K562 (cell line): Measurements from ENCODE around the gene C1RL. TPM values are rescaled to one million over a fixed set of nuclear protein-coding genes. Genes with fewer than 3 reads are reported as not detected.

Experiments
- ARID1B ChIP-seq: fragments of 450-650 bp; IDR thresholded peaks from 2 replicates; pipeline ENCODE4 v1.6.1; 2016; ENCODE audit warnings: antibody characterized with exemption, mild to moderate bottlenecking, inconsistent platforms
- CC2D1A ChIP-seq: fragments of 450-650 bp; IDR thresholded peaks from 2 replicates; pipeline ENCODE4 v1.6.1; 2017; ENCODE audit warnings: mild to moderate bottlenecking
- CHD1 ChIP-seq: fragments of 200-600 bp; sonication (generic); IDR thresholded peaks from one replicate; pipeline ENCODE4 v1.6.1; 2012; ENCODE audit warnings: mild to moderate bottlenecking, moderate library complexity, low read length, inconsistent platforms
- DMBX1 ChIP-seq: fragments of 250-450 bp; sonication (Bioruptor Pico); IDR thresholded peaks from 2 replicates; pipeline ENCODE4 v1.8.0; 2022; ENCODE audit warnings: inconsistent platforms, mild to moderate bottlenecking, moderate library complexity, borderline replicate concordance
- ETS1 ChIP-seq: conservative IDR thresholded peaks from 2 replicates; pipeline ENCODE4 v1.6.1; 2011; ENCODE audit warnings: low read depth, mild to moderate bottlenecking, low read length; ENCODE audit not compliant: control insufficient read depth
- HDAC6 ChIP-seq: IDR thresholded peaks from 2 replicates; pipeline ENCODE4 v1.6.1; 2012; ENCODE audit warnings: low read depth, mild to moderate bottlenecking, control low read depth, inconsistent platforms, low read length, moderate library complexity
- HNRNPK ChIP-seq: fragments of 200-400 bp; formaldehyde crosslinking; IDR thresholded peaks from one replicate; pipeline ENCODE4 v1.6.1; 2018; ENCODE audit warnings: mild to moderate bottlenecking, low read depth, low read length; ENCODE audit not compliant: poor library complexity, severe bottlenecking
- IFI16 ChIP-seq: fragments of 250-450 bp; sonication (Bioruptor Pico); IDR thresholded peaks from 2 replicates; pipeline ENCODE4 v2.1.2; 2022; ENCODE audit warnings: mild to moderate bottlenecking, inconsistent platforms
- KAT7 ChIP-seq: sonication (generic); formaldehyde crosslinking; IDR thresholded peaks from 2 replicates; pipeline ENCODE4 v1.8.0; 2022; ENCODE audit warnings: missing genetic modification reagents, mild to moderate bottlenecking, borderline replicate concordance
- MTA3 ChIP-seq: fragments of 450-650 bp; formaldehyde crosslinking; IDR thresholded peaks from 2 replicates; pipeline ENCODE4 v1.6.1; 2017; ENCODE audit warnings: mild to moderate bottlenecking, borderline replicate concordance
- NR2F6 ChIP-seq: fragments of 450-650 bp; formaldehyde crosslinking; IDR thresholded peaks from 2 replicates; pipeline ENCODE4 v1.4.0; 2020; ENCODE audit warnings: mild to moderate bottlenecking
- SMC3 ChIP-seq: conservative IDR thresholded peaks from 2 replicates; pipeline ENCODE4 v1.6.1; 2011; ENCODE audit warnings: low read depth, low read length, improper control_type of control experiment; ENCODE audit not compliant: insufficient read depth
- SNRNP70 ChIP-seq: fragments of 200-400 bp; formaldehyde crosslinking; optimal IDR thresholded peaks from 2 replicates; pipeline ENCODE3; 2017; ENCODE audit warnings: low read depth, low read length
- SRSF1 ChIP-seq: fragments of 200-400 bp; formaldehyde crosslinking; IDR thresholded peaks from 2 replicates; pipeline ENCODE4 v1.6.1; 2017; ENCODE audit warnings: mild to moderate bottlenecking, low read depth, low read length, moderate library complexity
- TOE1 ChIP-seq, 2 experiments: fragments of 450-650 bp in 1 of 2; sonication (generic) in 1 of 2; formaldehyde crosslinking in 1 of 2; IDR thresholded peaks; 2 replicates each; pipeline versions ENCODE4 v1.7.1 to v1.8.0; 2016 to 2022; ENCODE audit warnings: borderline replicate concordance in 2 of 2, mild to moderate bottlenecking in 2 of 2, antibody characterized with exemption in 1 of 2, inconsistent platforms in 1 of 2, low read depth in 1 of 2, missing genetic modification reagents in 1 of 2, moderate library complexity in 1 of 2
- ZBTB17 ChIP-seq: fragments of 450-650 bp; formaldehyde crosslinking; IDR thresholded peaks from 2 replicates; pipeline ENCODE4 v1.4.0; 2020; ENCODE audit warnings: mild to moderate bottlenecking
- ZFP36 ChIP-seq: fragments of 150-350 bp; IDR thresholded peaks from 2 replicates; pipeline ENCODE4 v1.6.1; 2018; ENCODE audit warnings: low read length, low read depth; ENCODE audit not compliant: partially characterized antibody
- ZNF24 ChIP-seq: fragments of 450-650 bp; IDR thresholded peaks from 2 replicates; pipeline ENCODE4 v1.6.1; 2016
- ZNF408 ChIP-seq: fragments of 250-450 bp; sonication (Bioruptor Pico); IDR thresholded peaks from 2 replicates; pipeline ENCODE4 v1.4.0; 2020; ENCODE audit warnings: low read depth, mild to moderate bottlenecking, moderate library complexity
- ZNF445 ChIP-seq: fragments of 250-450 bp; sonication (Bioruptor Pico); IDR thresholded peaks from 2 replicates; pipeline ENCODE4 v1.4.0; 2020; ENCODE audit warnings: low read depth, mild to moderate bottlenecking, moderate library complexity
- polyA plus RNA-seq, 8 experiments: library from polyadenylated mRNA; depleted of rRNA in 4 of 8; stranded (reverse) in 5 of 8; unstranded in 3 of 8; fragments of >200 nt; fragmentation: Nextera tagmentation in 2 of 8; fragmentation: Illumina TruSeq in 1 of 8; extraction: Ambion mirVana in 2 of 8; extraction: Trizol in 1 of 8; gene quantifications; 2 replicates each; pipeline versions ENCODE4 v1.2.1 to v1.2.3, GENCODE V29; 2011 to 2014; ENCODE audit warnings: inconsistent platforms in 1 of 8, missing spikeins in 1 of 8
- total RNA-seq, 7 experiments: library from RNA; depleted of rRNA in 6 of 7; stranded (reverse); fragments of >200 nt in 6 of 7; fragmentation: Illumina TruSeq in 2 of 7; extraction: Trizol in 2 of 7; gene quantifications; 2 replicates each; pipeline versions ENCODE4 v1.2.1 to v1.2.3, GENCODE V29; 2011 to 2021; ENCODE audit warnings: low replicate concordance in 1 of 7
- TF ChIP-seq, protein P1 (sequence below): fragments of 450-650 bp; IDR thresholded peaks from 2 replicates; pipeline ENCODE4 v1.7.0; 2016; ENCODE audit warnings: borderline replicate concordance
- TF ChIP-seq, protein P2 (sequence below): fragments of 450-650 bp; formaldehyde crosslinking; IDR thresholded peaks from 2 replicates; pipeline ENCODE4 v1.4.0; 2020; ENCODE audit warnings: mild to moderate bottlenecking, moderate library complexity
- TF ChIP-seq, protein P3 (sequence below): sonication (generic); formaldehyde crosslinking; IDR thresholded peaks from 2 replicates; pipeline ENCODE4 v1.8.0; 2022; ENCODE audit warnings: mild to moderate bottlenecking, missing genetic modification reagents

The C1RL gene
- total and polyA plus RNA-seq, 9 of the 15 experiments (the other 6 are each of a cell fraction or from before 2014, with no cell fraction given), result 1.4 to 10.7 (median 8.0) TPM

GRCh38 chr12:7058163-7058845 lies 50.7 kb downstream of the C1RL start (continued):
- TF ChIP-seq, protein P1, sequence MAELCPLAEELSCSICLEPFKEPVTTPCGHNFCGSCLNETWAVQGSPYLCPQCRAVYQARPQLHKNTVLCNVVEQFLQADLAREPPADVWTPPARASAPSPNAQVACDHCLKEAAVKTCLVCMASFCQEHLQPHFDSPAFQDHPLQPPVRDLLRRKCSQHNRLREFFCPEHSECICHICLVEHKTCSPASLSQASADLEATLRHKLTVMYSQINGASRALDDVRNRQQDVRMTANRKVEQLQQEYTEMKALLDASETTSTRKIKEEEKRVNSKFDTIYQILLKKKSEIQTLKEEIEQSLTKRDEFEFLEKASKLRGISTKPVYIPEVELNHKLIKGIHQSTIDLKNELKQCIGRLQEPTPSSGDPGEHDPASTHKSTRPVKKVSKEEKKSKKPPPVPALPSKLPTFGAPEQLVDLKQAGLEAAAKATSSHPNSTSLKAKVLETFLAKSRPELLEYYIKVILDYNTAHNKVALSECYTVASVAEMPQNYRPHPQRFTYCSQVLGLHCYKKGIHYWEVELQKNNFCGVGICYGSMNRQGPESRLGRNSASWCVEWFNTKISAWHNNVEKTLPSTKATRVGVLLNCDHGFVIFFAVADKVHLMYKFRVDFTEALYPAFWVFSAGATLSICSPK, result no peak
- TF ChIP-seq DMBX1 (CRISPR knock-in tag) (peak; percentile 71; the same call in 1 of the 2 replicates), ZNF408 (CRISPR knock-in tag) (no peak), IFI16 (no peak), SRSF1 (no peak), HNRNPK (no peak), NR2F6 (CRISPR knock-in tag) (no peak), SNRNP70 (no peak), MTA3 (no peak), ARID1B (no peak), SMC3 (no peak), ZFP36 (no peak), KAT7 (CRISPR knock-in tag) (no peak), CC2D1A (no peak), ZBTB17 (CRISPR knock-in tag) (peak; percentile 85), TOE1 (IDR thresholded peaks at IDR 0.05; ENCODE audit: borderline replicate concordance) (no peak), TOE1 (CRISPR knock-in tag; IDR thresholded peaks at IDR 0.05; ENCODE audit: borderline replicate concordance, low read depth) (no peak), CHD1 (no peak), HDAC6 (no peak), ZNF24 (no peak), ZNF445 (CRISPR knock-in tag) (no peak), ETS1 (no peak)
- TF ChIP-seq, protein P2, sequence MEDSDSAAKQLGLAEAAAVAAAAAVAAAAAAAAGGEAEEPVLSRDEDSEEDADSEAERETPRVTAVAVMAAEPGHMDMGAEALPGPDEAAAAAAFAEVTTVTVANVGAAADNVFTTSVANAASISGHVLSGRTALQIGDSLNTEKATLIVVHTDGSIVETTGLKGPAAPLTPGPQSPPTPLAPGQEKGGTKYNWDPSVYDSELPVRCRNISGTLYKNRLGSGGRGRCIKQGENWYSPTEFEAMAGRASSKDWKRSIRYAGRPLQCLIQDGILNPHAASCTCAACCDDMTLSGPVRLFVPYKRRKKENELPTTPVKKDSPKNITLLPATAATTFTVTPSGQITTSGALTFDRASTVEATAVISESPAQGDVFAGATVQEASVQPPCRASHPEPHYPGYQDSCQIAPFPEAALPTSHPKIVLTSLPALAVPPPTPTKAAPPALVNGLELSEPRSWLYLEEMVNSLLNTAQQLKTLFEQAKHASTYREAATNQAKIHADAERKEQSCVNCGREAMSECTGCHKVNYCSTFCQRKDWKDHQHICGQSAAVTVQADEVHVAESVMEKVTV (CRISPR knock-in tag), result no peak
- TF ChIP-seq, protein P3, sequence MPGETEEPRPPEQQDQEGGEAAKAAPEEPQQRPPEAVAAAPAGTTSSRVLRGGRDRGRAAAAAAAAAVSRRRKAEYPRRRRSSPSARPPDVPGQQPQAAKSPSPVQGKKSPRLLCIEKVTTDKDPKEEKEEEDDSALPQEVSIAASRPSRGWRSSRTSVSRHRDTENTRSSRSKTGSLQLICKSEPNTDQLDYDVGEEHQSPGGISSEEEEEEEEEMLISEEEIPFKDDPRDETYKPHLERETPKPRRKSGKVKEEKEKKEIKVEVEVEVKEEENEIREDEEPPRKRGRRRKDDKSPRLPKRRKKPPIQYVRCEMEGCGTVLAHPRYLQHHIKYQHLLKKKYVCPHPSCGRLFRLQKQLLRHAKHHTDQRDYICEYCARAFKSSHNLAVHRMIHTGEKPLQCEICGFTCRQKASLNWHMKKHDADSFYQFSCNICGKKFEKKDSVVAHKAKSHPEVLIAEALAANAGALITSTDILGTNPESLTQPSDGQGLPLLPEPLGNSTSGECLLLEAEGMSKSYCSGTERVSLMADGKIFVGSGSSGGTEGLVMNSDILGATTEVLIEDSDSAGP, result no peak
